Endodermal cell (in vitro differentiated cells): ENCODE measurements around the gene PTPRT. TPM values are rescaled to one million over a fixed set of nuclear protein-coding genes. Genes with fewer than 3 reads are reported as not detected.

Experiments
- DNase-seq: peaks from one replicate; pipeline ENCODE4 v3.0.0-alpha.2; 2017
- H3K27ac ChIP-seq: 2 replicates; pipeline ENCODE4 v1.5.1; 2013; ENCODE audit warnings: mild to moderate bottlenecking, low read depth, low read length, moderate library complexity
- H3K27me3 ChIP-seq: 2 replicates; pipeline ENCODE4 v1.6.1; 2013; ENCODE audit warnings: mild to moderate bottlenecking, low read length, moderate library complexity; ENCODE audit not compliant: insufficient read depth, control insufficient read depth, poor library complexity, severe bottlenecking
- H3K36me3 ChIP-seq: 2 replicates; pipeline ENCODE4 v1.7.0; 2013; ENCODE audit warnings: mild to moderate bottlenecking, low read length, moderate library complexity; ENCODE audit not compliant: control insufficient read depth, insufficient read depth
- H3K4me1 ChIP-seq: one replicate; pipeline ENCODE4 v1.7.0; 2013; ENCODE audit warnings: low read length; ENCODE audit not compliant: control insufficient read depth, insufficient read depth
- H3K4me3 ChIP-seq: 2 replicates; pipeline ENCODE4 v1.5.1; 2013; ENCODE audit warnings: mild to moderate bottlenecking, low read length, moderate library complexity
- H3K9ac ChIP-seq: 2 replicates; pipeline ENCODE4 v1.6.1; 2013; ENCODE audit warnings: mild to moderate bottlenecking, low read length, moderate library complexity; ENCODE audit not compliant: poor library complexity, severe bottlenecking; ENCODE audit errors: extremely low read depth
- H3K9me3 ChIP-seq: 2 replicates; pipeline ENCODE4 v1.6.1; 2013; ENCODE audit warnings: mild to moderate bottlenecking, low read length, moderate library complexity; ENCODE audit not compliant: control insufficient read depth
- H3K27ac Mint-ChIP-seq: 2 replicates; pipeline ENCODE4 v1.8.0; 2020; ENCODE audit warnings: mixed read lengths
- H3K27me3 Mint-ChIP-seq: 2 replicates; pipeline ENCODE4 v1.8.0; 2021; ENCODE audit warnings: mild to moderate bottlenecking, mixed read lengths; ENCODE audit not compliant: insufficient read depth
- H3K36me3 Mint-ChIP-seq: 2 replicates; pipeline ENCODE4 v1.8.0; 2020; ENCODE audit warnings: low read depth, mixed read lengths
- H3K4me1 Mint-ChIP-seq: 2 replicates; pipeline ENCODE4 v1.8.0; 2020; ENCODE audit warnings: mixed read lengths
- H3K4me3 Mint-ChIP-seq: 2 replicates; pipeline ENCODE4 v1.8.0; 2020; ENCODE audit warnings: mild to moderate bottlenecking, moderate library complexity, mixed read lengths
- H3K9me3 Mint-ChIP-seq: 2 replicates; pipeline ENCODE4 v1.8.0; 2020; ENCODE audit warnings: mild to moderate bottlenecking, mixed read lengths
- CTCF ChIP-seq: fragments of 200-600 bp; sonication (generic); conservative IDR thresholded peaks from 2 replicates; pipeline ENCODE4 v1.5.0; 2021; ENCODE audit warnings: antibody characterized with exemption, mild to moderate bottlenecking
- WGBS, 2 experiments: methylation state at CpG; one replicate each; pipeline versions ENCODE4 v1.1.5 to v1.1.7; 2013; ENCODE audit warnings: missing lambda C conversion rate in 2 of 2, mixed read lengths in 1 of 2; ENCODE audit not compliant: insufficient coverage in 1 of 2, insufficient read length in 1 of 2; 5-methylcytosine and 5-hydroxymethylcytosine counted together
- total RNA-seq, 2 donors: library from RNA; stranded (reverse); fragmentation: NEBNext Ultra II Directional in 1 of 2; extraction: Animal tissue kit (Norgen Biotek cat#: 25700) in 1 of 2; gene quantifications; 2 replicates in 1 of 2; 3 replicates in 1 of 2; pipeline ENCODE4 v1.2.1, GENCODE V29; 2021

The PTPRT gene
- total RNA-seq, 2 donors from 2014 or later = 2.3 to 2.7 TPM

GRCh38 chr20:42095221-42095620, 1094.5 kb downstream of the PTPRT start:
- Histone ChIP-seq H3K27ac (no peak overlapping the region), H3K36me3 (no peaks in the 10 kb centered on the region), H3K4me1 (no peaks in the 10 kb centered on the region), H3K9me3 (no peaks in the 10 kb centered on the region), H3K27me3 (no peaks in the 10 kb centered on the region), H3K9ac (no peak overlapping the region), H3K4me3 (no peak overlapping the region)
- Mint-ChIP-seq H3K27ac (no peak overlapping the region), H3K36me3 (no peaks in the 10 kb centered on the region), H3K4me3 (no peak overlapping the region), H3K4me1 (no peaks in the 10 kb centered on the region), H3K27me3 (no peaks in the 10 kb centered on the region), H3K9me3 (no peaks in the 10 kb centered on the region)
- TF ChIP-seq CTCF = no peak
- 80 to 94% methylated on average over 2 of the region's 2 CpGs for WGBS, 2 experiments
- no peak for DNase-seq

DNA sequence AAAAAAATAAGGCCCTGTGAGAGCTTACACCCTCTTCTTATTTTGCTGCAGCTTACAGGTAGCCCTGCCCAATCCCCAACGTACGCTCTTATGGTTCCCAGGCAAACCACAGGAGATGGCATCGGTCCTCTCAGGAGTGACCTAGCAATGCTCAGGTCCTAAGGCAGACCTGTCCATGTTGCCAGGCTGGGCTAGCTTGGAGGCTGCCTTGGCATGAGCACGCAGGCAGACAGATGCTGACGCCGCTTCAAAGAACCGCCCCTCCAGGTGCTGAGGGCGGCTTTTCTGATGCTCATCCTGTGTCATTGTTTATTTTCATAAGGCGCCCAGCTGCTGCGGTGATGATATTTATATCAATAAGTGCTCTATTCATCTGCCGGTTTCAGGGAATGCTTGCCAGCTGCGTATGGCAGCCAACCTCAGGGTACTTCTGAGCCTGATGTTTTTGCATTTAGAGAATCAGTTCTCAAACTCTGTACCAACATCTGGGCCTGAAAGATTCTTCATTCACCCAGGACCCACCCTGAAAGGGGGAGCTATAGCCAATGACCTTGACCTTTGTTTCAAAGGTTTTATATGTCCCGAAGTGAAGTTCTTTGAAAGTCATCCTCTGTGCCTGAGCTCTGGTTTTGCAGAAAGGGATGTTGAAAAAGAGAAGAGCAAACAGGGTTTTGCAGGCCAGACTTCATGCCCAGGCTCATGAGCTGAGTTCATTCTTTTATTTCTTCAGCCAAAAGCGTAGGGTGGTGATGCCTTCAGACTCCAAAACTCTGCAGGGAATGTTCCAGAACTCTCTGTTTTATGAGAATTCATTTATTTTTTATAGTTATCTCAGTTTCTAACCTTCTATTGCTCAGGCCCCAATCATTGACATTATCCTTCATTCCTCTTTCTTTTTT, 1095.9 kb downstream of the PTPRT start:
- TF ChIP-seq CTCF = no peak
- H3K9me3 Mint-ChIP-seq = no peaks in the 10 kb centered on the region

DNA sequence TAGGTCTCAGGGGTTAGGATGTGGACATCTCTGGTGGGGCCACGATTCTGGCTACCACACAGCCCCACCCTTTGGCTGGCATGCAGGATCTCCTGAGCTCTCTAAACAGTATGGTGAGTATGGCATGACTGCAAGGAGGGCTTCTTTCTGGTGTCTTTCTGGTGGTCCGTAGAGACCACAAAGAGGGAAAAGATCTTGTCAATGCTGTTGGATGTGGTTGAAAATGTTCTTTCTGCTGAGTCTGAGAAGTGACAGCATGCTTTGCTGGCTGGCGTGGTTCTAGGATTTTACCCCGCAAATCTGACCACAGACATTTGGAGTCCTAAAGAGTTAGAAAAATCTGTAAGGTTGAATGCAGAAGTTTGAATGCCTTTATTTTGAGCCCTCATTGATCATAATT, 1096.7 kb downstream of the PTPRT start:
- Mint-ChIP-seq H3K9me3 (no peaks in the 10 kb centered on the region), H3K4me1 (no peaks in the 10 kb centered on the region), H3K27ac (no peak overlapping the region), H3K36me3 (no peaks in the 10 kb centered on the region), H3K27me3 (no peaks in the 10 kb centered on the region), H3K4me3 (no peak overlapping the region)
- Histone ChIP-seq H3K27ac (no peak overlapping the region), H3K4me3 (no peak overlapping the region), H3K36me3 (no peaks in the 10 kb centered on the region), H3K27me3 (no peaks in the 10 kb centered on the region), H3K9ac (no peak overlapping the region), H3K4me1 (no peaks in the 10 kb centered on the region), H3K9me3 (no peaks in the 10 kb centered on the region)
- no peak for TF ChIP-seq CTCF
- no peak for DNase-seq
- 70 to 77% methylated on average over 4 of the region's 4 CpGs for WGBS, 2 experiments

More for the DNA sequence above, 1095.9 kb downstream of the PTPRT start:
- no peak overlapping the region for H3K27ac ChIP-seq
- DNase-seq = no peak
- H3K9ac ChIP-seq = no peak overlapping the region
- Mint-ChIP-seq H3K4me3 (no peak overlapping the region), H3K27me3 (no peaks in the 10 kb centered on the region), H3K4me1 (no peaks in the 10 kb centered on the region), H3K27ac (no peak overlapping the region), H3K36me3 (no peaks in the 10 kb centered on the region)
- H3K36me3 ChIP-seq = no peaks in the 10 kb centered on the region
- 81 to 89% methylated on average over 13 to 14 of the region's 14 CpGs for whole genome bisulfite sequencing, 2 experiments
- H3K9me3 ChIP-seq = no peaks in the 10 kb centered on the region
- no peaks in the 10 kb centered on the region for H3K27me3 ChIP-seq
- H3K4me3 ChIP-seq = no peak overlapping the region
- H3K4me1 ChIP-seq = no peaks in the 10 kb centered on the region
